ENCODE measurements around the gene LRRC25. TPM values are rescaled to one million over a fixed set of nuclear protein-coding genes. Genes with fewer than 3 reads are reported as not detected.
A peak's percentile ranks its signal among the peaks of the same experiment; 100 is the strongest.

The LRRC25 gene
- total and polyA plus RNA-seq, 2 of the 4 experiments (the other 2 are of a cell fraction): 0.03 TPM; not detected in 1

- Histone ChIP-seq H3K4me1 (ENCODE audit: control insufficient read depth, insufficient read depth, low read length) (peaks cover 18% of the 10 kb centered on the region), H2AFZ (replicated peaks; ENCODE audit: low read length, poor library complexity) (peak overlapping the region; percentile 86), H4K20me1 (ENCODE audit: insufficient read depth, low read length) (peaks cover 50% of the 10 kb centered on the region), H2BK5ac (ENCODE audit: low read depth, low read length, poor library complexity, severe bottlenecking) (no peak overlapping the region), H3K27ac (ENCODE audit: insufficient read depth, low read length) (no peak overlapping the region; the same call in 1 of the 2 replicates), H2BK120ac (ENCODE audit: low read depth, low read length) (no peak overlapping the region), H3K4me2 (ENCODE audit: low read depth, low read length) (no peak overlapping the region), H4K8ac (ENCODE audit: low read depth in 2 of 2, low read length in 2 of 2) (no peak overlapping the region), H2BK15ac (ENCODE audit: low read depth, low read length) (no peak overlapping the region), H4K5ac (ENCODE audit: low read depth, low read length) (no peak overlapping the region), H4K91ac (ENCODE audit: insufficient read depth, low read depth, low read length) (no peak overlapping the region), H2AK9ac (replicated peaks; ENCODE audit: low read depth, low read length, poor library complexity) (peak overlapping the region; percentile 29), H3K23ac (ENCODE audit: low read depth, low read length) (no peak overlapping the region), H3K9me1 (ENCODE audit: insufficient read depth, low read length) (peaks cover 15% of the 10 kb centered on the region), H3K4ac (ENCODE audit: low read depth, low read length) (no peak overlapping the region), H3K18ac (ENCODE audit: low read depth, low read length) (no peak overlapping the region), H3K79me1 (ENCODE audit: low read depth in 1 of 2, low read length in 2 of 2) (peaks cover 9 to 68% of the 10 kb centered on the region in 2 experiments), H2AK5ac (ENCODE audit: low read depth, low read length) (no peak overlapping the region), H3K9me3 (ENCODE audit: control insufficient read depth, insufficient read depth, low read length) (no peaks in the 10 kb centered on the region), H3K14ac (replicated peaks; ENCODE audit: low read depth, low read length) (no peak overlapping the region), H3K36me3 (ENCODE audit: control insufficient read depth, insufficient read depth, low read length) (no peaks in the 10 kb centered on the region; the same call in 1 of the 2 replicates), H3K9ac (ENCODE audit: low read depth, low read length) (no peak overlapping the region), H3K27me3 (ENCODE audit: control insufficient read depth, insufficient read depth, low read length) (no peaks in the 10 kb centered on the region), H3K56ac (ENCODE audit: extremely low read depth, insufficient read depth, low read length) (no peak overlapping the region), H3K4me3 (ENCODE audit: insufficient read depth, low read depth, low read length) (no peak overlapping the region), H2BK20ac (ENCODE audit: low read depth, low read length) (no peak overlapping the region)
- CTCF ChIA-PET: no interaction called here
- intact Hi-C loops (cut with micrococcal nuclease) (no loop called here), in situ Hi-C loops (cut with MboI; ENCODE audit: low sequenced_read_pairs) (no loop called here), dilution Hi-C loops (cut with HindIII; ENCODE audit: low sequenced_read_pairs, unreplicated experiment) (no loop called here)
- DNase-seq (no peak), ATAC-seq (ENCODE audit: low read depth) (no peak)
- WGBS, 2 experiments (ENCODE audit: extremely low coverage in 2 of 2, insufficient read length in 1 of 2): 69% methylated on average over 6 of the region's 17 CpGs; no CpG with 5 or more reads in 1 of the 2 experiments
- no TSS peak for BruUV-seq (replicated peaks)
- TF ChIP-seq MAZ (IDR thresholded peaks at IDR 0.05; ENCODE audit: borderline replicate concordance, low read depth, low read length): no peak
- no peak for TF ChIP-seq CHD1 (IDR thresholded peaks at IDR 0.05; ENCODE audit: low read depth, low read length)
- no peak for TF ChIP-seq ELK1 (IDR thresholded peaks at IDR 0.05; ENCODE audit: borderline replicate concordance, low read depth, low read length)
- no peak for TF ChIP-seq RFX5 (IDR thresholded peaks at IDR 0.05; ENCODE audit: low read depth, low read length)
- no peak for TF ChIP-seq MXI1 (IDR thresholded peaks at IDR 0.05; ENCODE audit: borderline replicate concordance, low read depth, low read length)
- TF ChIP-seq MAFK (IDR thresholded peaks at IDR 0.05; ENCODE audit: low read depth, low read length): no peak
- TF ChIP-seq CTCF (conservative IDR thresholded peaks at IDR 0.05; ENCODE audit: low read depth, low read length): no peak
- no peak for TF ChIP-seq BHLHE40 (IDR thresholded peaks at IDR 0.05; ENCODE audit: low read depth, low read length)
- TF ChIP-seq POLR2A (IDR thresholded peaks at IDR 0.05; ENCODE audit: low read depth, low read length): no peak
- POLR2A ChIA-PET (ENCODE audit: unreplicated experiment): no interaction called here
These were observed 30.9 kb upstream of the LRRC25 start for GRCh38 chr19:18428173-18428786.
